ENCODE measurements around the gene TMEM259. TPM values are rescaled to one million over a fixed set of nuclear protein-coding genes. Genes with fewer than 3 reads are reported as not detected.

The TMEM259 gene
- total RNA-seq, 1 experiment from 2014 or later: 155 TPM

- Histone ChIP-seq H3K9me3 (ENCODE audit: insufficient read depth, low read depth) (no peaks in the 10 kb centered on the region), H4K20me1 (ENCODE audit: insufficient read depth) (no peaks in the 10 kb centered on the region), H2AFZ (no peak overlapping the region), H3K9me2 (ENCODE audit: insufficient read depth) (no peaks in the 10 kb centered on the region), H3K4me2 (no peak overlapping the region; the same call in 1 of the 2 replicates), H3K36me3 (ENCODE audit: low read depth) (no peaks in the 10 kb centered on the region), H3K79me2 (ENCODE audit: low read depth) (no peaks in the 10 kb centered on the region), H3K4me1 (replicated peaks; ENCODE audit: insufficient read depth) (peaks cover 19% of the 10 kb centered on the region), H3K27ac (no peak overlapping the region), H3F3A (ENCODE audit: insufficient read depth, low read depth) (peaks cover 30% of the 10 kb centered on the region), H3K4me3 (no peak overlapping the region), H3K27me3 (ENCODE audit: insufficient read depth, low read depth) (no peaks in the 10 kb centered on the region)
- intact Hi-C loops (cut with micrococcal nuclease; ENCODE audit: unreplicated experiment): no loop called here
- POLR2A ChIA-PET (ENCODE audit: unreplicated experiment): interaction anchor here (0.6 kb wide), 1 partner anchor 189 kb away, joined by 4 read pairs; no protein-coding TSS in a partner anchor
- TF ChIP-seq CTCF (conservative IDR thresholded peaks at IDR 0.05): no peak
- TF ChIP-seq EZH2 (IDR thresholded peaks at IDR 0.05; ENCODE audit: low read depth): no peak
- no peak for DNase-seq
- CTCF ChIA-PET: interaction anchor here (0.6 kb wide), 2 partner anchors 13 to 35 kb away, joined by 16 to 18 read pairs; no protein-coding TSS in a partner anchor
- BruUV-seq (replicated peaks): no TSS peak
Measured at GRCh38 chr19:1063909-1064660, 43.2 kb upstream of the TMEM259 start.

- H2AFZ ChIP-seq: no peak overlapping the region
- DNase-seq: peak; percentile 31 to 58
- no peaks in the 10 kb centered on the region for H3K79me2 ChIP-seq (ENCODE audit: low read depth)
- CTCF ChIA-PET: interaction anchor here (0.6 kb wide), 1 partner anchor 14 kb away, joined by 18 read pairs; no protein-coding TSS in a partner anchor
- no peak overlapping the region for H3K4me2 ChIP-seq
- no TSS peak for BruUV-seq (replicated peaks)
- H3F3A ChIP-seq (ENCODE audit: insufficient read depth, low read depth): peaks cover 27% of the 10 kb centered on the region
- H3K4me3 ChIP-seq: no peak overlapping the region
- no peaks in the 10 kb centered on the region for H3K9me3 ChIP-seq (ENCODE audit: insufficient read depth, low read depth)
- H3K27me3 ChIP-seq (ENCODE audit: insufficient read depth, low read depth): no peaks in the 10 kb centered on the region
- no peaks in the 10 kb centered on the region for H3K9me2 ChIP-seq (ENCODE audit: insufficient read depth)
- TF ChIP-seq EZH2 (IDR thresholded peaks at IDR 0.05; ENCODE audit: low read depth) (no peak), CTCF (conservative IDR thresholded peaks at IDR 0.05) (no peak)
- peaks cover 19% of the 10 kb centered on the region for H3K4me1 ChIP-seq (replicated peaks; ENCODE audit: insufficient read depth)
- no peak overlapping the region for H3K27ac ChIP-seq
- no peaks in the 10 kb centered on the region for H4K20me1 ChIP-seq (ENCODE audit: insufficient read depth)
- intact Hi-C loops (cut with micrococcal nuclease; ENCODE audit: unreplicated experiment): no loop called here
- no peaks in the 10 kb centered on the region for H3K36me3 ChIP-seq (ENCODE audit: low read depth)
- POLR2A ChIA-PET (ENCODE audit: unreplicated experiment): no interaction called here
Measured at GRCh38 chr19:1063030-1063908, 42.3 kb upstream of the TMEM259 start.

GRCh38 chr19:1062387-1063029 lies 41.6 kb upstream of the TMEM259 start:
- H3K27me3 ChIP-seq (ENCODE audit: insufficient read depth, low read depth): no peaks in the 10 kb centered on the region
- H3K4me1 ChIP-seq (replicated peaks; ENCODE audit: insufficient read depth): peaks cover 19% of the 10 kb centered on the region
- no TSS peak for BruUV-seq (replicated peaks)
- H3K4me2 ChIP-seq: no peak overlapping the region
- no peak for DNase-seq
- H3F3A ChIP-seq (ENCODE audit: insufficient read depth, low read depth): peaks cover 26% of the 10 kb centered on the region
- intact Hi-C loops (cut with micrococcal nuclease; ENCODE audit: unreplicated experiment): no loop called here
- no peak overlapping the region for H3K4me3 ChIP-seq
- no peaks in the 10 kb centered on the region for H3K9me2 ChIP-seq (ENCODE audit: insufficient read depth)
- no peak for TF ChIP-seq EZH2 (IDR thresholded peaks at IDR 0.05; ENCODE audit: low read depth)
- no peak for TF ChIP-seq CTCF (conservative IDR thresholded peaks at IDR 0.05)
- no peaks in the 10 kb centered on the region for H3K9me3 ChIP-seq (ENCODE audit: insufficient read depth, low read depth)
- H3K79me2 ChIP-seq (ENCODE audit: low read depth): no peaks in the 10 kb centered on the region
- no peak overlapping the region for H3K27ac ChIP-seq
- H2AFZ ChIP-seq: no peak overlapping the region
- no peaks in the 10 kb centered on the region for H4K20me1 ChIP-seq (ENCODE audit: insufficient read depth)
- H3K36me3 ChIP-seq (ENCODE audit: low read depth): no peaks in the 10 kb centered on the region
- CTCF ChIA-PET: no interaction called here
- POLR2A ChIA-PET (ENCODE audit: unreplicated experiment): no interaction called here
